H9 (cell line): ENCODE data around the gene GABARAP. TPM values are rescaled to one million over a fixed set of nuclear protein-coding genes. Genes with fewer than 3 reads are reported as not detected.
A peak's percentile ranks its signal among the peaks of the same experiment; 100 is the strongest.

Source experiments
- DNase-seq: peaks from one replicate; pipeline ENCODE4 v3.0.0-alpha.2; 2017
- H2AFZ ChIP-seq: one replicate; pipeline ENCODE4 v1.6.1; 2013; ENCODE audit warnings: mild to moderate bottlenecking, low read length, control low read depth, moderate library complexity
- H2AK5ac ChIP-seq: 2 replicates; pipeline ENCODE4 v1.6.1; 2013; ENCODE audit warnings: low read length, control low read depth, mixed read lengths; ENCODE audit not compliant: insufficient read length
- H2BK120ac ChIP-seq: one replicate; pipeline ENCODE4 v1.6.1; 2013; ENCODE audit warnings: low read depth, mild to moderate bottlenecking, low read length, control low read depth, inconsistent platforms; ENCODE audit not compliant: poor library complexity, severe bottlenecking
- H2BK12ac ChIP-seq: 2 replicates; pipeline ENCODE4 v1.6.1; 2013; ENCODE audit warnings: low read length, control low read depth, mixed read lengths, low read depth; ENCODE audit not compliant: insufficient read length
- H2BK15ac ChIP-seq: 2 replicates; pipeline ENCODE4 v1.6.1; 2013; ENCODE audit warnings: low read depth, low read length, control low read depth
- H2BK20ac ChIP-seq: one replicate; pipeline ENCODE4 v1.6.1; 2013; ENCODE audit warnings: low read depth, mild to moderate bottlenecking, low read length, control low read depth, inconsistent platforms; ENCODE audit not compliant: poor library complexity, severe bottlenecking
- H2BK5ac ChIP-seq: 2 replicates; pipeline ENCODE4 v1.6.1; 2013; ENCODE audit warnings: low read length, control low read depth, mixed read lengths; ENCODE audit not compliant: insufficient read length
- H3K14ac ChIP-seq: 2 replicates; pipeline ENCODE4 v1.6.1; 2013; ENCODE audit warnings: low read length, control low read depth; ENCODE audit not compliant: insufficient read depth
- H3K18ac ChIP-seq: 2 replicates; pipeline ENCODE4 v1.6.1; 2013; ENCODE audit warnings: low read depth, mild to moderate bottlenecking, mixed read lengths, low read length, control low read depth; ENCODE audit not compliant: insufficient read length
- H3K23ac ChIP-seq: 2 replicates; pipeline ENCODE4 v1.6.1; 2013; ENCODE audit warnings: low read length, control low read depth, mixed read lengths, low read depth; ENCODE audit not compliant: insufficient read length
- H3K23me2 ChIP-seq: 2 replicates; pipeline ENCODE4 v1.6.1; 2013; ENCODE audit warnings: low read depth, mild to moderate bottlenecking, mixed read lengths, low read length, control low read depth; ENCODE audit not compliant: insufficient read length, poor library complexity, severe bottlenecking
- H3K27ac ChIP-seq: 2 replicates; pipeline ENCODE4 v1.5.1; 2013; ENCODE audit warnings: low read length, control low read depth, mixed read lengths, low read depth; ENCODE audit not compliant: insufficient read length
- H3K27me3 ChIP-seq: 2 replicates; pipeline ENCODE4 v1.6.1; 2013; ENCODE audit warnings: low read length, control low read depth, inconsistent platforms; ENCODE audit not compliant: insufficient read depth
- H3K4ac ChIP-seq: 2 replicates; pipeline ENCODE4 v1.6.1; 2013; ENCODE audit warnings: low read depth, mild to moderate bottlenecking, control low read depth, inconsistent platforms, low read length, moderate library complexity
- H3K4me1 ChIP-seq: 2 replicates; pipeline ENCODE4 v1.6.1; 2013; ENCODE audit warnings: low read length, control low read depth, inconsistent platforms; ENCODE audit not compliant: insufficient read depth
- H3K4me2 ChIP-seq: 2 replicates; pipeline ENCODE4 v1.6.1; 2013; ENCODE audit warnings: low read length, control low read depth, mixed read lengths; ENCODE audit not compliant: insufficient read length, insufficient read depth
- H3K56ac ChIP-seq: 2 replicates; pipeline ENCODE4 v1.6.1; 2013; ENCODE audit warnings: low read depth, mild to moderate bottlenecking, mixed read lengths, low read length, control low read depth; ENCODE audit not compliant: insufficient read length
- H3K79me1 ChIP-seq: 2 replicates; pipeline ENCODE4 v1.6.1; 2013; ENCODE audit warnings: low read depth, mild to moderate bottlenecking, moderate library complexity, low read length, control low read depth, inconsistent platforms; ENCODE audit not compliant: insufficient read depth, poor library complexity, severe bottlenecking
- H3K79me2 ChIP-seq: 2 replicates; pipeline ENCODE4 v1.6.1; 2013; ENCODE audit warnings: low read length, control low read depth, inconsistent platforms; ENCODE audit not compliant: insufficient read depth
- H3K9ac ChIP-seq: 2 replicates; pipeline ENCODE4 v1.6.1; 2013; ENCODE audit warnings: low read length, control low read depth, mixed read lengths; ENCODE audit not compliant: insufficient read length; ENCODE audit errors: extremely low read depth
- H3K9me3 ChIP-seq: one replicate; pipeline ENCODE4 v1.6.1; 2013; ENCODE audit warnings: low read depth, low read length, inconsistent platforms; ENCODE audit not compliant: control insufficient read depth
- H3T11ph ChIP-seq: one replicate; pipeline ENCODE4 v1.6.1; 2013; ENCODE audit warnings: mild to moderate bottlenecking, low read length, control low read depth, inconsistent platforms
- H4K20me1 ChIP-seq: one replicate; pipeline ENCODE4 v1.6.1; 2013; ENCODE audit not compliant: control insufficient read depth, insufficient read length, insufficient read depth
- H4K5ac ChIP-seq: 2 replicates; pipeline ENCODE4 v1.6.1; 2013; ENCODE audit warnings: low read depth, mild to moderate bottlenecking, mixed read lengths, low read length, control low read depth; ENCODE audit not compliant: insufficient read length
- H4K8ac ChIP-seq: replicated peaks from 2 replicates; pipeline ENCODE4 v1.6.1; 2013; ENCODE audit warnings: low read length, control low read depth, mixed read lengths, low read depth; ENCODE audit not compliant: insufficient read length
- H4K91ac ChIP-seq: 2 replicates; pipeline ENCODE4 v1.6.1; 2013; ENCODE audit warnings: low read depth, mild to moderate bottlenecking, moderate library complexity, mixed read lengths, low read length, control low read depth; ENCODE audit not compliant: insufficient read length
- H3K27ac Mint-ChIP-seq, 3 experiments: 2 replicates in 2 of 3; 3 replicates in 1 of 3; pipeline ENCODE4 v1.8.0; 2020 to 2021; ENCODE audit warnings: mixed read lengths in 3 of 3, mild to moderate bottlenecking in 1 of 3, moderate library complexity in 1 of 3
- H3K27me3 Mint-ChIP-seq: 2 replicates; pipeline ENCODE4 v1.8.0; 2021; ENCODE audit warnings: low read depth, mild to moderate bottlenecking, moderate library complexity, mixed read lengths
- H3K36me3 Mint-ChIP-seq, 3 experiments: 2 replicates in 2 of 3; 3 replicates in 1 of 3; pipeline ENCODE4 v1.8.0; 2020 to 2021; ENCODE audit warnings: low read depth in 3 of 3, mixed read lengths in 3 of 3; ENCODE audit not compliant: insufficient read depth in 1 of 3
- H3K4me1 Mint-ChIP-seq, 2 experiments: 2 replicates each; pipeline ENCODE4 v1.8.0; 2020; ENCODE audit warnings: mixed read lengths in 2 of 2
- H3K4me3 Mint-ChIP-seq, 2 experiments: 2 replicates in 1 of 2; 3 replicates in 1 of 2; pipeline ENCODE4 v1.8.0; 2020 to 2021; ENCODE audit warnings: mild to moderate bottlenecking in 2 of 2, mixed read lengths in 2 of 2, moderate library complexity in 1 of 2
- H3K9me3 Mint-ChIP-seq, 2 experiments: 2 replicates in 1 of 2; 3 replicates in 1 of 2; pipeline ENCODE4 v1.8.0; 2020; ENCODE audit warnings: mild to moderate bottlenecking in 2 of 2, mixed read lengths in 2 of 2, moderate library complexity in 1 of 2
- CTCF ChIP-seq: fragments of 200-600 bp; sonication (generic); conservative IDR thresholded peaks from 3 replicates; pipeline ENCODE4 v1.8.0; 2021; ENCODE audit warnings: antibody characterized with exemption, mild to moderate bottlenecking
- WGBS: extraction: QIAGEN DNeasy Blood & Tissue Kit; methylation state at CpG from one replicate; pipeline ENCODE4 v1.1.7; 2013; ENCODE audit warnings: missing lambda C conversion rate, low lambda C conversion rate, mixed read lengths; ENCODE audit not compliant: insufficient read length; ENCODE audit errors: extremely low coverage; 5-methylcytosine and 5-hydroxymethylcytosine counted together
- total RNA-seq: library from RNA; stranded (reverse); gene quantifications from 2 replicates; pipeline ENCODE4 v1.2.1, GENCODE V29; 2021

GABARAP gene
- total RNA-seq, 1 experiment from 2014 or later = 261 TPM

GRCh38 chr17:7221278-7222092 lies 20.8 kb downstream of the GABARAP start:
- Histone ChIP-seq H4K91ac (no peak overlapping the region), H3K23me2 (peaks cover 11% of the 10 kb centered on the region), H3T11ph (no peak overlapping the region), H2BK15ac (no peak overlapping the region), H4K8ac (no peak overlapping the region), H3K18ac (no peak overlapping the region), H2BK12ac (no peak overlapping the region), H3K4me2 (no peak overlapping the region), H3K9me3 (no peaks in the 10 kb centered on the region), H3K23ac (no peak overlapping the region), H2AFZ (no peak overlapping the region), H3K79me1 (no peaks in the 10 kb centered on the region), H2BK5ac (no peak overlapping the region), H3K27ac (no peak overlapping the region), H3K4ac (no peak overlapping the region), H3K9ac (no peak overlapping the region), H3K27me3 (no peaks in the 10 kb centered on the region), H2AK5ac (no peak overlapping the region), H3K79me2 (no peaks in the 10 kb centered on the region), H3K14ac (no peak overlapping the region; the same call in 1 of the 2 replicates), H4K5ac (no peak overlapping the region), H3K4me1 (no peaks in the 10 kb centered on the region), H3K56ac (no peak overlapping the region), H4K20me1 (no peaks in the 10 kb centered on the region), H2BK20ac (no peak overlapping the region), H2BK120ac (no peak overlapping the region)
- H3K4me3 Mint-ChIP-seq = peak overlapping the region; percentile 95 to 97; a peak in 3 of 5 replicates
- H3K27ac Mint-ChIP-seq = peak overlapping the region in 1 of 3 experiments; percentile 53; a peak in 1 of 7 replicates
- peak; percentile 26 for DNase-seq
- no peaks in the 10 kb centered on the region; a peak in 1 of 5 replicates for H3K9me3 Mint-ChIP-seq
- no peak for TF ChIP-seq CTCF
- peaks cover 38% of the 10 kb centered on the region in 2 experiments for H3K4me1 Mint-ChIP-seq
- WGBS = no CpG with 5 or more reads among the region's 10 CpGs
- peaks cover 1% of the 10 kb centered on the region; the same call in 1 of the 2 replicates for H3K27me3 Mint-ChIP-seq
- peaks cover 15 to 56% (median 44%) of the 10 kb centered on the region in 3 experiments; a peak in 6 of 7 replicates for H3K36me3 Mint-ChIP-seq
